Measurements from ENCODE around the gene ATP8B3.

The ATP8B3 gene

GRCh38 chr19:1839658-1840540, 27.8 kb upstream of the ATP8B3 start:
- Histone ChIP-seq H3K27me3 (ENCODE audit: control insufficient read depth, insufficient read depth, low read length) (no peaks in the 10 kb centered on the region), H3K4me3 (ENCODE audit: low read length) (no peak overlapping the region), H3K27ac (ENCODE audit: low read length) (no peak overlapping the region), H3K9ac (ENCODE audit: low read length) (no peak overlapping the region), H3K9me3 (ENCODE audit: control insufficient read depth, low read depth, low read length) (no peaks in the 10 kb centered on the region), H3K36me3 (ENCODE audit: control insufficient read depth, low read depth, low read length) (no peaks in the 10 kb centered on the region), H3K4me1 (ENCODE audit: control insufficient read depth, low read depth, low read length) (no peaks in the 10 kb centered on the region)

GRCh38 chr19:1837625-1838105, 25.6 kb upstream of the ATP8B3 start:
- H3K4me3 ChIP-seq (ENCODE audit: low read length) = no peak overlapping the region
- H3K4me1 ChIP-seq (ENCODE audit: control insufficient read depth, low read depth, low read length) = no peaks in the 10 kb centered on the region
- no peak overlapping the region for H3K9ac ChIP-seq (ENCODE audit: low read length)
- H3K36me3 ChIP-seq (ENCODE audit: control insufficient read depth, low read depth, low read length) = no peaks in the 10 kb centered on the region
- no peaks in the 10 kb centered on the region for H3K9me3 ChIP-seq (ENCODE audit: control insufficient read depth, low read depth, low read length)
- H3K27me3 ChIP-seq (ENCODE audit: control insufficient read depth, insufficient read depth, low read length) = no peaks in the 10 kb centered on the region
- H3K27ac ChIP-seq (ENCODE audit: low read length) = no peak overlapping the region

GRCh38 chr19:1837222-1837565, 25.1 kb upstream of the ATP8B3 start:
- Histone ChIP-seq H3K9me3 (ENCODE audit: control insufficient read depth, low read depth, low read length) (no peaks in the 10 kb centered on the region), H3K9ac (ENCODE audit: low read length) (no peak overlapping the region), H3K27ac (ENCODE audit: low read length) (no peak overlapping the region), H3K27me3 (ENCODE audit: control insufficient read depth, insufficient read depth, low read length) (no peaks in the 10 kb centered on the region), H3K4me3 (ENCODE audit: low read length) (no peak overlapping the region), H3K4me1 (ENCODE audit: control insufficient read depth, low read depth, low read length) (no peaks in the 10 kb centered on the region), H3K36me3 (ENCODE audit: control insufficient read depth, low read depth, low read length) (no peaks in the 10 kb centered on the region)

- no peaks in the 10 kb centered on the region for H3K27me3 ChIP-seq (ENCODE audit: control insufficient read depth, insufficient read depth, low read length)
- no peaks in the 10 kb centered on the region for H3K9me3 ChIP-seq (ENCODE audit: control insufficient read depth, low read depth, low read length)
- H3K4me3 ChIP-seq (ENCODE audit: low read length) = no peak overlapping the region
- no peak overlapping the region for H3K9ac ChIP-seq (ENCODE audit: low read length)
- no peaks in the 10 kb centered on the region for H3K36me3 ChIP-seq (ENCODE audit: control insufficient read depth, low read depth, low read length)
- H3K4me1 ChIP-seq (ENCODE audit: control insufficient read depth, low read depth, low read length) = no peaks in the 10 kb centered on the region
- H3K27ac ChIP-seq (ENCODE audit: low read length) = no peak overlapping the region
Observed at GRCh38 chr19:1836458-1837221, 24.6 kb upstream of the ATP8B3 start.

- Histone ChIP-seq H3K9me3 (ENCODE audit: control insufficient read depth, low read depth, low read length) (no peaks in the 10 kb centered on the region), H3K4me1 (ENCODE audit: control insufficient read depth, low read depth, low read length) (no peaks in the 10 kb centered on the region), H3K36me3 (ENCODE audit: control insufficient read depth, low read depth, low read length) (no peaks in the 10 kb centered on the region), H3K27ac (ENCODE audit: low read length) (no peak overlapping the region), H3K9ac (ENCODE audit: low read length) (no peak overlapping the region), H3K4me3 (ENCODE audit: low read length) (no peak overlapping the region), H3K27me3 (ENCODE audit: control insufficient read depth, insufficient read depth, low read length) (no peaks in the 10 kb centered on the region)
Observed at GRCh38 chr19:1833540-1833939, 21.5 kb upstream of the ATP8B3 start.

- H3K9ac ChIP-seq (ENCODE audit: low read length) = no peak overlapping the region
- H3K27me3 ChIP-seq (ENCODE audit: control insufficient read depth, insufficient read depth, low read length) = no peaks in the 10 kb centered on the region
- no peak overlapping the region for H3K27ac ChIP-seq (ENCODE audit: low read length)
- no peaks in the 10 kb centered on the region for H3K4me1 ChIP-seq (ENCODE audit: control insufficient read depth, low read depth, low read length)
- H3K36me3 ChIP-seq (ENCODE audit: control insufficient read depth, low read depth, low read length) = no peaks in the 10 kb centered on the region
- no peak overlapping the region for H3K4me3 ChIP-seq (ENCODE audit: low read length)
- no peaks in the 10 kb centered on the region for H3K9me3 ChIP-seq (ENCODE audit: control insufficient read depth, low read depth, low read length)
Observed at GRCh38 chr19:1832046-1832663, 20.1 kb upstream of the ATP8B3 start.

GRCh38 chr19:1830978-1831377, 18.9 kb upstream of the ATP8B3 start:
- no peaks in the 10 kb centered on the region for H3K9me3 ChIP-seq (ENCODE audit: control insufficient read depth, low read depth, low read length)
- H3K4me1 ChIP-seq (ENCODE audit: control insufficient read depth, low read depth, low read length) = peaks cover 3% of the 10 kb centered on the region
- no peak overlapping the region for H3K9ac ChIP-seq (ENCODE audit: low read length)
- no peaks in the 10 kb centered on the region for H3K27me3 ChIP-seq (ENCODE audit: control insufficient read depth, insufficient read depth, low read length)
- no peak overlapping the region for H3K27ac ChIP-seq (ENCODE audit: low read length)
- no peaks in the 10 kb centered on the region for H3K36me3 ChIP-seq (ENCODE audit: control insufficient read depth, low read depth, low read length)
- no peak overlapping the region for H3K4me3 ChIP-seq (ENCODE audit: low read length)

GRCh38 chr19:1830568-1830967, 18.5 kb upstream of the ATP8B3 start:
- H3K9ac ChIP-seq (ENCODE audit: low read length) = no peak overlapping the region
- no peaks in the 10 kb centered on the region for H3K36me3 ChIP-seq (ENCODE audit: control insufficient read depth, low read depth, low read length)
- no peak overlapping the region for H3K27ac ChIP-seq (ENCODE audit: low read length)
- H3K27me3 ChIP-seq (ENCODE audit: control insufficient read depth, insufficient read depth, low read length) = no peaks in the 10 kb centered on the region
- peaks cover 3% of the 10 kb centered on the region for H3K4me1 ChIP-seq (ENCODE audit: control insufficient read depth, low read depth, low read length)
- no peak overlapping the region for H3K4me3 ChIP-seq (ENCODE audit: low read length)
- H3K9me3 ChIP-seq (ENCODE audit: control insufficient read depth, low read depth, low read length) = no peaks in the 10 kb centered on the region

- Histone ChIP-seq H3K27ac (ENCODE audit: low read length) (no peak overlapping the region), H3K9me3 (ENCODE audit: control insufficient read depth, low read depth, low read length) (no peaks in the 10 kb centered on the region), H3K9ac (ENCODE audit: low read length) (no peak overlapping the region), H3K36me3 (ENCODE audit: control insufficient read depth, low read depth, low read length) (no peaks in the 10 kb centered on the region), H3K27me3 (ENCODE audit: control insufficient read depth, insufficient read depth, low read length) (no peaks in the 10 kb centered on the region), H3K4me1 (ENCODE audit: control insufficient read depth, low read depth, low read length) (peaks cover 3% of the 10 kb centered on the region), H3K4me3 (ENCODE audit: low read length) (no peak overlapping the region)
Observed at GRCh38 chr19:1829958-1830357, 17.9 kb upstream of the ATP8B3 start.

- H3K27me3 ChIP-seq (ENCODE audit: control insufficient read depth, insufficient read depth, low read length) = no peaks in the 10 kb centered on the region
- no peak overlapping the region for H3K27ac ChIP-seq (ENCODE audit: low read length)
- H3K36me3 ChIP-seq (ENCODE audit: control insufficient read depth, low read depth, low read length) = peaks cover 4% of the 10 kb centered on the region
- no peak overlapping the region for H3K9ac ChIP-seq (ENCODE audit: low read length)
- H3K4me3 ChIP-seq (ENCODE audit: low read length) = no peak overlapping the region
- H3K9me3 ChIP-seq (ENCODE audit: control insufficient read depth, low read depth, low read length) = no peaks in the 10 kb centered on the region
- peaks cover 3% of the 10 kb centered on the region for H3K4me1 ChIP-seq (ENCODE audit: control insufficient read depth, low read depth, low read length)
Observed at GRCh38 chr19:1828279-1829238, 16.5 kb upstream of the ATP8B3 start.

All from iPS-18a (cell line).